HG02852 (cell line): ENCODE data around the gene MLLT10.
"Not testable (repeated sequence)": the region's sequence is repeated elsewhere in the genome, so short reads cannot be mapped to it uniquely, and the experiment has no call there.

Experiments
- ATAC-seq: cut with Tn5 transposase; IDR thresholded peaks from one replicate; pipeline ENCODE4 v1.9.1; 2021; ENCODE audit warnings: mild to moderate bottlenecking, moderate library complexity; ENCODE audit not compliant: unreplicated experiment

The MLLT10 gene

GRCh38 chr10:21574514-21574913 lies 40.5 kb downstream of the MLLT10 start:
- not testable (repeated sequence) for ATAC-seq

DNA sequence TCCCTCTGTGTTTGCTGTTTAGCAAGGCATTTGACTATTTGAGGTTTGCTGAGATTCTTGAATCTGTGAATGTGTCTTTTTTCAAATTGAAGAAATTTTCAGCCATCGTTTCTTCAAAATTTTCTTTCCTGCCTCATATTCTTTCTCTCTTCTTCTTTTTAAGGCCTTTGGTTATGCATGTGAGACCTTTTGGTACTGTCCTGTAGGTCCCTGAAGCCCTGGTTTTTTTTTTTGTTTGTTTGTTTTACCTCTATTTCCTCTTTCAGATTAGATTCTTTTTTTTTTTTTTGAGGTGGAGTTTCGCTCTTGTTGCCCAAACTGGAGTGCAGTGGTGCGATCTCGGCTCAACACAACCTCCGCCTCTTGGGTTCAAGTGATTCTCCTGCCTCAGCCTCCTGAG lies 45.3 kb downstream of the MLLT10 start:
- ATAC-seq: no peak

- peak; percentile 84 for ATAC-seq
Measured at GRCh38 chr10:21581421-21581834, 47.4 kb downstream of the MLLT10 start.

- no peak for ATAC-seq
Measured at GRCh38 chr10:21584834-21585530, 51.0 kb downstream of the MLLT10 start.

GRCh38 chr10:21587391-21587790 lies 53.4 kb downstream of the MLLT10 start:
- no peak for ATAC-seq

DNA sequence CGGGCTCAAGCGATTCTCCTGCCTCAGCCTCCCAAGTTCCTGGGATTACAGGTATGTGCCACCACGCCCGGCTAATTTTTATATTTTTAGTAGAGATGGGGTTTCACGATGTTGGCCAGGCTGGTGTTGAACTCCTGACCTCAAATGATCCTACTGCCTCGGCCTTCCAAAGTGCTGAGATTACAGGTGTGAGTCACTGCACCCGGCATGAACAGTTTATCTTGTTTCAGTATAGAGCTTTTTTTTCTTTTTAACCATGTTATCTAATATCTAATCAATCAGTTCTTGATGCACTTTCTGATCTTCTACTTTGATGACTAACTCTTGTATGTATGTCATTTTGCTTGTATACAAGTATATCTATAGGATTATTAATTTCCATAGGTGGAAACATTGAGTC lies 54.1 kb downstream of the MLLT10 start:
- ATAC-seq: not testable (repeated sequence)

DNA sequence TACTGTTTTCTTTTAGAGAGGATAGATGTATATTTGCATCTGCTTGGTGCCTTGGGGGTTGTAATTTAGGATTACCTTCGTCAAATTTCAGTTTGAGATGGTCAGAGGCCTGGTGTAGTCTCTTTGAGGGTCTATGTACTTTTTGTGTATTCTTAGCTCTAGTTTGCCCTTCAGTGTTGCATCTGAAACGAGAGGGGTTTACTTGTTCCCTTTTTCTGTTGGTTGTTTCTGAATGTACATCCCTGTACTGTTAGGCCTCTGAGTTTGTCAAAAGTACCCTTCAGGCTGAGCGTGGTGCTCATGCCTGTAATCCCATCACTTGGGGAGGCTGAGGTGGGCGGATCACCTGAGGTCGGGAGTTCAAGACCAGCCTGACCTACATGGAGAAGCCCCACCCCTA lies 60.0 kb downstream of the MLLT10 start:
- ATAC-seq: no peak

DNA sequence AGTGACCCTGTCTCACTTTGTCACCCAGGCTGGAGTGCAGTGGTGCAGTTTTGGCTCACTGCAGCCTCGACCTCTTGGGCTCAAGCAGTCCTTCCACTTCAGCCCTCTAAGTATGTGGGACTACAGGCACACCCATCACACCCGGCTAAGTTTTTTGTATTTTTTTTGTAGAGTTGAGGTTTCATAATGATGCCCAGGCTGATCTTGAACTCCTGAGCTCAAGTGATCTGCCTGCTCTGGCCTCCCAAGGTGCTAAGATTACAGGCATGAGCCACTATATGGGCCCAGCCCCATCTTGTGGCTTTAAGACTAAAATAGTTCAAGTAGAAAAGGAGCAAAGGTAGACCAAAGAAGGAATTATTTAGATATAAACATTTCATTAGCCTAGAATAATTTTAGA lies 65.5 kb downstream of the MLLT10 start:
- ATAC-seq: no peak

- ATAC-seq: no peak
Measured at GRCh38 chr10:21600804-21601433, 66.9 kb downstream of the MLLT10 start.

- no peak for ATAC-seq
Measured at GRCh38 chr10:21602313-21602712, 68.3 kb downstream of the MLLT10 start.

DNA sequence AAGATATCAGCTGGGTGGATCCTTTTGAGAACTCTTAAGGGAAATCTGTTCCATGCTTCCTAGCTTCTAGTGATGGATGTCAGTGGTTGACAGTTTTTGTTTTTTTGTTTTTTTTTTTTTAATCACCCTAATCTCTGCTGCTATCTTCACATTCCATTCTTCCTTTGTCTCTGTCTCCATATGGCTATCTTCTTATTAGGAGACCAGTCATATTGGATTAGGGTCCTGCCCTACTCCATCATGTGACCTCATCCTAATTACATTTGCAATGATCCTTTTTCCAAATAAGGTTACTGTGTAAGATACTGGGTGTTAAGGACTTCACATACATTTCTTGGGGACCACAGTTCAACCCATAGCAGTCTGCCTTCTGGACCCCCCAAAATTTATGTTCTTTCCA lies 69.7 kb downstream of the MLLT10 start:
- ATAC-seq: no peak

GRCh38 chr10:21604651-21605050 lies 70.6 kb downstream of the MLLT10 start:
- ATAC-seq: no peak

DNA sequence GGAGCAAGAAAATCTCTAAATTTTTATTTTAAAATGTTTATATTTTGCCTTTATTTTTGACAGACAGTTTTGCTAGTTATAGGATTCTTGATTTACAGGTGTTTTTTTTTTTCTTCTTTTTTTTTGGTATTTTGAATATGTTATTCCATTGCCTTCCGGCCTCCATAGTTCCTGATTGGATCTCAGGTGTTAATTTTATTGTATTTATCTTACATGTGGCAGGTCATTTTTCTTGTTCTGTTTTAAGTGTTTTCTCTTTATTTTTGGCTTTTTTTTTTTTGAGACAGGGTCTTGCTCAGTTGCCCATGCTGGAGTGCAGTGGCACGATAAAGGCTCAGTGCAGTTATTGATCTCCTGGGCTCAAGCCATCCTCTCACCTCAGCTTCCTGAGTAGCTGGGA lies 73.9 kb downstream of the MLLT10 start:
- ATAC-seq: no peak

GRCh38 chr10:21614000-21614399 lies 80.0 kb downstream of the MLLT10 start:
- ATAC-seq: no peak

DNA sequence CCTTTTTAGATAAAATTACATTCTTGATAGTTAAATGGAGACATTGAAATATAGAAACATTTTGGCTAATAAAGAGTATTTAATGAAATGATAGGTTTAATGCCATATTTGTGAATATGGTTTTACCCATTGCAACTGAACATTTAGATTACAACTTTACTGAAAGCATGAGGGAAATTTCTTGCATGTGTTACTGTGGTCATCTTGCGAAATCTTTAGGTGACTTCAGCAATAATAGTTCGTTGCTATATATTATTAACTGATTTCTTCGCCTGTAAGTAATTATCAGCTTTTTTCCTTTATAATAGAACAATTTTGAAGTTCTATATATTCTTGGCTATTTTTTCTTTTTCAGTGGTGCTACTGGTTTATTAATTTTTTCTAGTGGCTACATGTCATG lies 83.2 kb downstream of the MLLT10 start:
- no peak for ATAC-seq

- no peak for ATAC-seq
Measured at GRCh38 chr10:21623291-21623690, 89.3 kb downstream of the MLLT10 start.

- not testable (repeated sequence) for ATAC-seq
Measured at GRCh38 chr10:21624421-21624820, 90.4 kb downstream of the MLLT10 start.

GRCh38 chr10:21624951-21625350 lies 90.9 kb downstream of the MLLT10 start:
- no peak for ATAC-seq

- ATAC-seq: no peak
Measured at GRCh38 chr10:21625623-21626229, 91.7 kb downstream of the MLLT10 start.

DNA sequence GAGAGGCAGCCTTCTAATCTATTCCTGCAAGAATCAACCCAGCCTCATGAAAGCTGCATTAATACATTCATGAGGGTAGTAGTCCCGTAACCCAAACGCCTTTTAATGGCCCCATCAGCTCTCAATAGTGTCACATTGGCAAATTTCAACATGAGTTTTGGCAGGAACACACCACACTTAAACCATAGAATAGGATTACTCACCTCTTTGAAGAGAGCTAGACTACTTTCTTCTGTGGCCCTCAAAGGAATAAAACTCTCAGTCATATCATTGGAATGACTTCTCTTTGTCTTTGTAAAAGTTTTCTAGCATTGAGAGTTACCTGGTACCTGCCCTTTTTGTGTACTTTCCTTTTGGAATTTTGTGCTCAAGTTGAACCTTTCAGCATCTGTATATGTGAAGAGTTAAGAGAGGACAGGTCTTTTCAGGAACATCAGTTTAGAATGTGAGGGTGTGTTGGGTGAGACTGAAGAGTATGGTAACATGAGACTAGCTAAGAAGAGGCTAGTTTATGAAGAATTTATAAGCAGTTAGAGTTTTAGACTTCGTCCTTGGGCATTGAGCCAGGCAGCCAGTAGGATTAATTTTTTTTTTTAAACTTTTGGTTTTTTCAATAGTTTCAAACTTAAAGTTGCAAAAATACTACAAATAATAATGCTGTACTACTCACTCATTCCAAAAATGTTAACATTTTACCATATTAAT lies 92.6 kb downstream of the MLLT10 start:
- no peak for ATAC-seq

DNA sequence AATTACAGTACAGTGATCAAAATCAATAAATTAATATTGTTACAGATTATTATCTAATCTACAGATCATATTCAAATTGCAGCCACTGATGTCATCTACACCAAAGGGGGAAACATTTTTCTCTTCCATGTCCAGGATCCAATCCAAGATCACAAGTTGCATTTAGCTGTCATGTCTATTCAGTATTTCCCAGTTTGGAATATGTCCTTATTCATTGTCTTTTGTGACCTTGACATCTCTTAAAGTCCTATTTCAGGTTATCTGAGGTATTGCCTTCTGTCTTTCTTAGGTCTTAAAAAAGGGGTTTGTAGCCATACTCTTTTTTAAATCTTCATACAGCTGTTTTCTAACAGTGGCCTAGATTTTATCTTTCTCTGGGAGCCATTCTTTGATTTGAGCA lies 93.3 kb downstream of the MLLT10 start:
- ATAC-seq: no peak

DNA sequence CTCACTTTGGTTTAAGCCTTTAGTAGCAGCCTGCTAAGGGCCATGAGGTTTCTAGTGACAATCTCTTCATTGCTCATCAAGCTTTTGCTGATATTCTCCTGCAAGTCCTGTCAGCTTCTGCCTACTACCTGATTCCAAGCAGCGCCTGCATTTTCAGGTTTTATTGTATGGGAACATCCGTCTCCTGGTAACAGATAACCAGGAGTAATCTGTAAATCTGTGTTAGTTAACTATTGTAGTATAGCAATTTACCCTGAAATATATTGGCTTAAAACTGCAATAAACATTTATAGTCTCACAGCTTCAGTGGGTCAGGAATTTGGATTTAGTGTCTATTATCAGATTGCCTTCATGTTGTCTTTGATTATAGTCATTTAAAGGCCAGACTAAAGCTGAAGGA lies 94.0 kb downstream of the MLLT10 start:
- ATAC-seq: no peak
